H1 (cell line): ENCODE results near the gene HOXB8. TPM values are rescaled to one million over a fixed set of nuclear protein-coding genes. Genes with fewer than 3 reads are reported as not detected.

ENCODE experiments used
- KDM1A ChIP-seq: fragments of 200-600, 300-600 bp; sonication (generic); IDR thresholded peaks from 2 replicates; pipeline ENCODE4 v1.7.1; 2016; ENCODE audit warnings: mild to moderate bottlenecking, low read length, borderline replicate concordance
- SIX5 ChIP-seq: IDR thresholded peaks from 2 replicates; pipeline ENCODE4 v1.6.1; 2011; ENCODE audit warnings: mild to moderate bottlenecking, low read depth, low read length
- TAF7 ChIP-seq: optimal IDR thresholded peaks from 2 replicates; pipeline ENCODE3; 2011; ENCODE audit warnings: low read depth, mild to moderate bottlenecking, inconsistent platforms, low read length, moderate library complexity, borderline replicate concordance
- polyA plus RNA-seq, 7 experiments: library from polyadenylated mRNA; depleted of rRNA in 3 of 7; stranded (reverse) in 5 of 7; unstranded in 2 of 7; fragments of >200 nt in 5 of 7; fragments of 200-250 nt in 2 of 7; gene quantifications; 1 replicate in 5 of 7; 2 replicates in 1 of 7; 4 replicates in 1 of 7; pipeline versions ENCODE4 v1.2.1 to v1.2.3, GENCODE V29; 2011 to 2013; ENCODE audit warnings: missing spikeins in 2 of 7, mixed read lengths in 2 of 7
- total RNA-seq: library from RNA; stranded (reverse); fragmentation: NEBNext Ultra II Directional; extraction: Animal tissue kit (Norgen Biotek cat#: 25700); gene quantifications from 2 replicates; pipeline ENCODE4 v1.2.1, GENCODE V29; 2021
- TF ChIP-seq, protein P1 (sequence below): IDR thresholded peaks from 2 replicates; pipeline ENCODE4 v1.6.1; 2012; ENCODE audit warnings: inconsistent platforms

HOXB8 gene
- total and polyA plus RNA-seq, 2 of the 8 experiments (the other 6 are each of a cell fraction or from before 2014, with no cell fraction given): not detected

DNA sequence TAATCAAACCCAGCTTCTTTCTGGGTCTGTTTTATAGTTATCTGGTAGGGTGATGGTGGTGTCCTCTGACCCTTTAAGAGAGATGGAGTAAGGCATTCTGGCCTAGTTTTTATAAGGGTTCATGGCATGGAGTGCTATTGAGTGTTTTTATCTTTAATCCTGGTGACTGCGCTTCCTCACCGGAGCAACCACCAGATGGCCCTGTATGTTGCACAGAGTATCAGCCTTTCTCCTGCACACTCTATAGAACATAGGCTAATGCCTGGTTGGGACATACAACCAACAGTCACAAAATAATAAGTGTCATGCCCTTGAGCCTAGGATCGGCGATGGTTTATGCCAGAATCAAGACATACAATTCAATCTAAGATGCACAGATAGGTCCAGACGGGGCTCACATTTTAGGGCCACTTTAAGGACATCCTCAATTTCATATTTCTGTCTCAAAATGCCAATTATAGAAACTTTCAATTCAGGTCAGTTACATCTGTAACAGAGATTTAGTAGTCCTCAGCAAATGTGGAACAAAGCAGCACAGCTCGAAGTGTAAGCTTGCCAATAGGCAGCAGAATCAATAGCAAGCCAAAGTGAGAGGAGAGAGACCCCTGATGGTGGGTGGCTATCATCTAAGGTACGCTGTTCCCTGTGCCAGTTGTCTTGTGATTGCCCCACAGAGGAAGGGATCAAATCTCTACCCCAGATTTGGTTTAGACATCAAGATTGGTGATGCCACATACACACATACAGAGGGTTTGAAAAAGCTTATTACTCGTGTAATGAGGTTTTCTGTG lies 48.2 kb upstream of the HOXB8 start (continued):
- TF ChIP-seq KDM1A: no peak
- TF ChIP-seq, protein P1, sequence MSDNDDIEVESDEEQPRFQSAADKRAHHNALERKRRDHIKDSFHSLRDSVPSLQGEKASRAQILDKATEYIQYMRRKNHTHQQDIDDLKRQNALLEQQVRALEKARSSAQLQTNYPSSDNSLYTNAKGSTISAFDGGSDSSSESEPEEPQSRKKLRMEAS: no peak
- TF ChIP-seq TAF7: no peak
- TF ChIP-seq SIX5: no peak
